GM06990 (cell line): Measurements from ENCODE around the gene ZSWIM8.
A peak's percentile ranks its signal among the peaks of the same experiment; 100 is the strongest.

Source experiments
- DNase-seq: peaks from one replicate; pipeline ENCODE4 v3.0.0-alpha.2; 2011; ENCODE audit not compliant: insufficient read length; ENCODE audit errors: extremely low read depth
- H3K27me3 ChIP-seq: replicated peaks from 2 replicates; pipeline ENCODE4 v1.6.0; 2011; ENCODE audit warnings: low read length; ENCODE audit not compliant: control insufficient read depth, insufficient read depth
- H3K36me3 ChIP-seq: 2 replicates; pipeline ENCODE4 v1.5.1; 2011; ENCODE audit warnings: low read length; ENCODE audit not compliant: control insufficient read depth, insufficient read depth
- H3K4me3 ChIP-seq: replicated peaks from 2 replicates; pipeline ENCODE4 v1.5.1; 2011; ENCODE audit warnings: low read depth, mild to moderate bottlenecking, control low read depth, low read length
- CTCF ChIP-seq: IDR thresholded peaks from 2 replicates; pipeline ENCODE4 v1.5.1; 2011; ENCODE audit warnings: low read length, control low read depth, mild to moderate bottlenecking, inconsistent platforms; ENCODE audit not compliant: insufficient read depth, poor library complexity, severe bottlenecking

ZSWIM8 gene

GRCh38 chr10:73808021-73808815 lies 22.8 kb downstream of the ZSWIM8 start:
- Histone ChIP-seq H3K4me3 (no peak overlapping the region), H3K27me3 (no peaks in the 10 kb centered on the region), H3K36me3 (peaks cover 27% of the 10 kb centered on the region)
- no peak for TF ChIP-seq CTCF
- DNase-seq: no peak

GRCh38 chr10:73809061-73809818 lies 23.8 kb downstream of the ZSWIM8 start:
- peaks cover 28% of the 10 kb centered on the region for H3K36me3 ChIP-seq
- no peaks in the 10 kb centered on the region for H3K27me3 ChIP-seq
- no peak overlapping the region for H3K4me3 ChIP-seq

GRCh38 chr10:73810358-73810734 lies 24.9 kb downstream of the ZSWIM8 start:
- no peak for TF ChIP-seq CTCF
- H3K36me3 ChIP-seq: peaks cover 28% of the 10 kb centered on the region
- peak overlapping the region; percentile 73 for H3K4me3 ChIP-seq
- no peaks in the 10 kb centered on the region for H3K27me3 ChIP-seq
- DNase-seq: no peak

More at GRCh38 chr10:73809061-73809818, 23.8 kb downstream of the ZSWIM8 start:
- no peak for TF ChIP-seq CTCF
- DNase-seq: no peak

- peak overlapping the region; percentile 73 for H3K4me3 ChIP-seq
- DNase-seq: peak; percentile 71
- H3K27me3 ChIP-seq: no peaks in the 10 kb centered on the region
- H3K36me3 ChIP-seq: peaks cover 25% of the 10 kb centered on the region
- TF ChIP-seq CTCF: no peak
Measured at GRCh38 chr10:73810735-73811465, 25.5 kb downstream of the ZSWIM8 start.

- H3K36me3 ChIP-seq: peaks cover 12% of the 10 kb centered on the region
- TF ChIP-seq CTCF: no peak
- DNase-seq: no peak
Measured at GRCh38 chr10:73812657-73813056, 27.3 kb downstream of the ZSWIM8 start.

More at GRCh38 chr10:73812657-73813056, 27.3 kb downstream of the ZSWIM8 start:
- Histone ChIP-seq H3K27me3 (no peaks in the 10 kb centered on the region), H3K4me3 (no peak overlapping the region)
